Mesothelial cell of epicardium (in vitro differentiated cells): ENCODE measurements around the gene ERMP1. TPM values are rescaled to one million over a fixed set of nuclear protein-coding genes. Genes with fewer than 3 reads are reported as not detected.

Source experiments
- DNase-seq, 2 experiments: peaks; one replicate each; pipeline ENCODE4 v3.0.0; 2021; ENCODE audit warnings: low spot score in 2 of 2; ENCODE audit not compliant: unreplicated experiment in 2 of 2
- H3K27ac Mint-ChIP-seq: 2 replicates; pipeline ENCODE4 v1.8.0; 2021; ENCODE audit warnings: mixed read lengths
- H3K27me3 Mint-ChIP-seq: 2 replicates; pipeline ENCODE4 v1.8.0; 2021; ENCODE audit warnings: low read depth, mixed read lengths
- H3K36me3 Mint-ChIP-seq: 2 replicates; pipeline ENCODE4 v1.8.0; 2021; ENCODE audit warnings: mixed read lengths
- H3K4me1 Mint-ChIP-seq: 2 replicates; pipeline ENCODE4 v1.8.0; 2021; ENCODE audit warnings: mixed read lengths
- H3K4me3 Mint-ChIP-seq: 2 replicates; pipeline ENCODE4 v1.8.0; 2021; ENCODE audit warnings: mild to moderate bottlenecking, moderate library complexity, mixed read lengths
- H3K9me3 Mint-ChIP-seq: 2 replicates; pipeline ENCODE4 v1.8.0; 2021; ENCODE audit warnings: mixed read lengths
- total RNA-seq: library from RNA; stranded (reverse); gene quantifications from 3 replicates; pipeline ENCODE4 v1.2.1, GENCODE V29; 2021
- TF ChIP-seq, protein P1 (sequence below): fragments of 200-600 bp; sonication (generic); IDR thresholded peaks from one replicate; pipeline ENCODE4 v1.5.0; 2021; ENCODE audit warnings: antibody characterized with exemption; ENCODE audit not compliant: unreplicated experiment

The ERMP1 gene
- total RNA-seq, 1 donor from 2014 or later: 25.2 TPM

DNA sequence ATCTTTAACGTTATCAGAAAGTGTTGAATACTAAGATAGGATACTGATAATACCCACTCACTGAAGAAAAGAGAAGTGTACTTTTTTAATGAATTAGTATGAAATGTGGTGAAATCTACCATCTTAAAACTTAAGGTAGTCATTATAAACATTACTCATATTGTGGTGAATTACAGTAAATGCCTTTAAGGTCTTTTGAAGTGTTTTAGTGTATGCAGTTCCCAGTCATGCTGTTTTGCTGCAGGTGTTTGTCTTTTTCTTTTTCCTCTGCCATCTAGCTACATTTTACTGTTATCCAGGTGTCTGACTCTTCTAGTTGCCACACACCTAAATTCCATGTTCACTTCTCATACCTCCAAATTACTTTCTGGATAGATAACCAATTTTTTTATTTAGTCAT is 72.6 kb downstream of the ERMP1 start:
- H3K4me1 Mint-ChIP-seq: no peaks in the 10 kb centered on the region
- no peak for DNase-seq
- H3K9me3 Mint-ChIP-seq: no peaks in the 10 kb centered on the region
- peaks cover 34% of the 10 kb centered on the region for H3K36me3 Mint-ChIP-seq
- no peak overlapping the region for H3K4me3 Mint-ChIP-seq
- H3K27ac Mint-ChIP-seq: no peak overlapping the region
- TF ChIP-seq, protein P1, sequence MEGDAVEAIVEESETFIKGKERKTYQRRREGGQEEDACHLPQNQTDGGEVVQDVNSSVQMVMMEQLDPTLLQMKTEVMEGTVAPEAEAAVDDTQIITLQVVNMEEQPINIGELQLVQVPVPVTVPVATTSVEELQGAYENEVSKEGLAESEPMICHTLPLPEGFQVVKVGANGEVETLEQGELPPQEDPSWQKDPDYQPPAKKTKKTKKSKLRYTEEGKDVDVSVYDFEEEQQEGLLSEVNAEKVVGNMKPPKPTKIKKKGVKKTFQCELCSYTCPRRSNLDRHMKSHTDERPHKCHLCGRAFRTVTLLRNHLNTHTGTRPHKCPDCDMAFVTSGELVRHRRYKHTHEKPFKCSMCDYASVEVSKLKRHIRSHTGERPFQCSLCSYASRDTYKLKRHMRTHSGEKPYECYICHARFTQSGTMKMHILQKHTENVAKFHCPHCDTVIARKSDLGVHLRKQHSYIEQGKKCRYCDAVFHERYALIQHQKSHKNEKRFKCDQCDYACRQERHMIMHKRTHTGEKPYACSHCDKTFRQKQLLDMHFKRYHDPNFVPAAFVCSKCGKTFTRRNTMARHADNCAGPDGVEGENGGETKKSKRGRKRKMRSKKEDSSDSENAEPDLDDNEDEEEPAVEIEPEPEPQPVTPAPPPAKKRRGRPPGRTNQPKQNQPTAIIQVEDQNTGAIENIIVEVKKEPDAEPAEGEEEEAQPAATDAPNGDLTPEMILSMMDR: no peak
- no peaks in the 10 kb centered on the region for H3K27me3 Mint-ChIP-seq

DNA sequence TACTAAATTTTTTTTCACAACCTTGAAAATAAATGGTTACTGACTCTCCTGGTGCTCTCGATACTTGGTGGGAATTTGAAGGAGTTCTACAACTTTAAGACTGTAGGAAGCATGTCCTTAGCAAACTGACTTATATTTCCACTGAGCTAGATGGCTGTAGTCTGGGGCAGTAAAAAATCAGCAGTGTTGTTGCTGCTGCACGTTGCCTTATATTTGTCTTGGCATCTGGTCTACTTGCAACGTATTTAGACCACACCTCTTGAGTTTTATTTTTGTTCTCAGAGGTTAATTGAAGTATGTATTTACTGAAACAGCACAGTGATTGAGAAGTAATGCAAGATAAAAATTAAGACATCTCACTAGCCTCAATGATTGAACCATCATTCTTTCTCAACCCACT is 76.3 kb downstream of the ERMP1 start:
- Mint-ChIP-seq H3K4me1 (no peaks in the 10 kb centered on the region), H3K27me3 (no peaks in the 10 kb centered on the region), H3K9me3 (no peaks in the 10 kb centered on the region), H3K27ac (no peak overlapping the region), H3K4me3 (no peak overlapping the region), H3K36me3 (peaks cover 30% of the 10 kb centered on the region)
- DNase-seq: no peak
- TF ChIP-seq, protein P1: no peak

DNA sequence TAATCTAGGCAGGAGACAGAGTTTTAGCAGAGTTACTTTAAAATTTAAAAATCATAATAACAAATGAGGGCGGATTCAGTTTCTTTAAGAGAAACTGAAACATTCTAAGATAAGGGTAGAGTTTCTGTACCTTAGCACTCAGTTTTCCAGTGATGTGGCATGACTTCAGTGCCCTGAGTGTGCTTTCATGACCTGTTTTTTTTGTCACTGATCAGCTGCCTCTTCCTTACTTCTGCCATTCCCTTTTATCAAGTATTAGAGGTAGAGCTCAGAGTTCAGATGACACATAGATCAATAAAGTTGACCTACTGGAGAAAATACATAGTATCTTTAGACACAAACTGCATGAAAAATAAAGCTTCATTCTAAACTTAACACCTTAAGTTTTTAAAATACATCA is 82.3 kb downstream of the ERMP1 start:
- Mint-ChIP-seq H3K27ac (no peak overlapping the region), H3K36me3 (peaks cover 34% of the 10 kb centered on the region), H3K9me3 (peaks cover 11% of the 10 kb centered on the region), H3K4me1 (no peaks in the 10 kb centered on the region), H3K27me3 (no peaks in the 10 kb centered on the region), H3K4me3 (no peak overlapping the region)
- TF ChIP-seq, protein P1: no peak
- no peak for DNase-seq

DNA sequence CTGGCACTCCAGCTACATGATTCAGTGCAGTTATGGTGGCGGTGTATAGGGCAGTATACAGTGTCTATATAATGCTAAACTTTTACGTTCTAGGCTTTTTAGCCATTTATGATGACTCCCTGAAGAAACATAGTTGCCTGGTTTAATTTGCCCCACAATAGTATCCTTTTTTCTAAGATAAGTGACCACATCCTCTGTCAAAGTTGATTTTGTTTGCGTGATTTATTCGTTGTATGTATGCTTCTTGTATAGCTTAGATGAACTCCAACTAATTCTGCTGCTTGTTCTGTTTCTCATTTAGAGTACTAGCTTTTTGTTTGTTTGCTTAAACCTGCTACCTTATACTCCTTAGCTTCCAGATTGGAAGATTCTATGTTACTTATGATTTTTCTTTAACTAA is 83.6 kb downstream of the ERMP1 start:
- TF ChIP-seq, protein P1: no peak
- H3K4me1 Mint-ChIP-seq: no peaks in the 10 kb centered on the region
- no peak for DNase-seq
- H3K27me3 Mint-ChIP-seq: no peaks in the 10 kb centered on the region
- H3K36me3 Mint-ChIP-seq: peaks cover 41% of the 10 kb centered on the region
- no peak overlapping the region for H3K27ac Mint-ChIP-seq
- H3K4me3 Mint-ChIP-seq: no peak overlapping the region
- H3K9me3 Mint-ChIP-seq: peaks cover 11% of the 10 kb centered on the region

DNA sequence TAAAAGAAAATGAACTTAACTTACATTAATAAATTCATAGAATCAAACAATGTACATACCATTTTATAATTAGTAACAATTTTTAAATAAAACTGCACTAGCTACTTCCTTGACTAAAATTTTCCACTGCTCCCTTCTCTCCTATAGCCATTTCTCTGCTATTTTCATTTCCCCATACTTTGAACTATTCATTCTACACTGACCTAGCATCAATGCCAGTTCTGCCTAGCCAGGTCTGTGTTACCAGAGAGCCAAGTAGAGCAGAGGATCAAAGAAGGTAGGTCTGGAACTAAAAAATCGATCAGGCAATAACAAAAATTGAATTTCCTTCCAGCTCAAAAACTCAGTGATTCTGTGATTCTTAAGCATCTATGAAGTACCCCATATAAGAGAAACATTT is 84.5 kb downstream of the ERMP1 start:
- peaks cover 42% of the 10 kb centered on the region for H3K36me3 Mint-ChIP-seq
- no peaks in the 10 kb centered on the region for H3K27me3 Mint-ChIP-seq
- no peaks in the 10 kb centered on the region for H3K4me1 Mint-ChIP-seq
- no peak overlapping the region for H3K27ac Mint-ChIP-seq
- no peak overlapping the region for H3K4me3 Mint-ChIP-seq
- H3K9me3 Mint-ChIP-seq: peaks cover 11% of the 10 kb centered on the region
- no peak for DNase-seq
- TF ChIP-seq, protein P1: no peak

DNA sequence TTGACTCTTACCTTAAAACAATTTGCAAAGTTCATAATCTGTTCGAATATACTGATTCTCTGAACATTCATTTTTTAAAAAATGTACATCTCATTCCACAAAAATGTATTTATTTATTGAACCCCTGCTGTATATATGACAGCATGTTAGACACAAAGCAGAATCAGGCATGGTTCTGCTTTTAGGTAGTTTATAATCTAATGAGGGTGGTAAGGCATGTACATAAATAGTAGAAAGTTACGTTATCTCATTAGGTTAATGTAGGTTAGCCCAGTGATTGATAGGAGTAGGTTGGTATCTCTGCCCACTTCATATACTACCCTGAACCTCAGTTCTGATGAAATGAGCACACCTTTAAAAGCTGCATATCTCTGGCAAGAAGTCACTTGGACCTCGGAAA is 89.8 kb downstream of the ERMP1 start:
- Mint-ChIP-seq H3K4me1 (no peaks in the 10 kb centered on the region), H3K27ac (no peak overlapping the region), H3K36me3 (peaks cover 53% of the 10 kb centered on the region), H3K4me3 (no peak overlapping the region), H3K27me3 (no peaks in the 10 kb centered on the region), H3K9me3 (peaks cover 17% of the 10 kb centered on the region)
- TF ChIP-seq, protein P1: no peak
- no peak for DNase-seq
